Glomerular endothelial cell (primary cell): ENCODE results near the gene TAAR6. TPM values are rescaled to one million over a fixed set of nuclear protein-coding genes. Genes with fewer than 3 reads are reported as not detected.
A peak's percentile ranks its signal among the peaks of the same experiment; 100 is the strongest.
"Not testable (repeated sequence)": the region's sequence is repeated elsewhere in the genome, so short reads cannot be mapped to it uniquely, and the experiment has no call there.

Source experiments
- DNase-seq: peaks from one replicate; pipeline ENCODE4 v3.0.0-alpha.2; 2011; ENCODE audit warnings: low read depth, low spot score; ENCODE audit errors: extremely low read depth
- total RNA-seq: library from RNA; depleted of rRNA; stranded (reverse); fragments of >200 nt; gene quantifications from 2 replicates; pipeline ENCODE4 v1.2.3, GENCODE V29; 2015

TAAR6 gene
- not detected in 2 replicates for total RNA-seq

- no peak for DNase-seq
Measured at GRCh38 chr6:132570221-132570777, at the start of gene TAAR6. Gene TAAR6, plus strand, starts transcription at chr6:132570322. Its CDS starts 0 bp downstream, at chr6:132570322.

- no peak for DNase-seq
Measured at GRCh38 chr6:132520953-132521352, 49.2 kb upstream of the TAAR6 start.

- DNase-seq = no peak
Measured at GRCh38 chr6:132524646-132525045, 45.5 kb upstream of the TAAR6 start.

GRCh38 chr6:132525866-132526265 is 44.3 kb upstream of the TAAR6 start:
- DNase-seq = no peak

GRCh38 chr6:132526461-132526860 is 43.7 kb upstream of the TAAR6 start:
- no peak for DNase-seq

GRCh38 chr6:132527791-132528190 is 42.3 kb upstream of the TAAR6 start:
- no peak for DNase-seq

- DNase-seq = peak; percentile 50
Measured at GRCh38 chr6:132530293-132530974, 39.7 kb upstream of the TAAR6 start.

- DNase-seq = not testable (repeated sequence)
Measured at GRCh38 chr6:132534546-132534945, 35.6 kb upstream of the TAAR6 start.

GRCh38 chr6:132537145-132537544 is 33.0 kb upstream of the TAAR6 start:
- no peak for DNase-seq

- DNase-seq = no peak
Measured at GRCh38 chr6:132537977-132538376, 32.1 kb upstream of the TAAR6 start, which contains the start of gene TAAR9. Gene TAAR9, plus strand, starts transcription at chr6:132538277. Its CDS starts 13 bp downstream, at chr6:132538290.

GRCh38 chr6:132544826-132545225 is 25.3 kb upstream of the TAAR6 start:
- no peak for DNase-seq

GRCh38 chr6:132548746-132549463 is 21.2 kb upstream of the TAAR6 start:
- no peak for DNase-seq

- no peak for DNase-seq
Measured at GRCh38 chr6:132551214-132551613, 18.9 kb upstream of the TAAR6 start.

GRCh38 chr6:132552372-132552771 is 17.8 kb upstream of the TAAR6 start, which contains the start of gene TAAR8:
Gene TAAR8, plus strand, starts transcription at chr6:132552672. Its CDS starts 21 bp downstream, at chr6:132552693.
- DNase-seq = no peak

- DNase-seq = not testable (repeated sequence)
Measured at GRCh38 chr6:132560087-132560486, 10.0 kb upstream of the TAAR6 start.

- no peak for DNase-seq
Measured at GRCh38 chr6:132566404-132566803, 3.7 kb upstream of the TAAR6 start.

- no peak for DNase-seq
Measured at GRCh38 chr6:132567566-132567965, 2.6 kb upstream of the TAAR6 start.

- DNase-seq = no peak
Measured at GRCh38 chr6:132568611-132569010, 1.5 kb upstream of the TAAR6 start.

- DNase-seq = no peak
Measured at GRCh38 chr6:132569170-132569569, 952 bp upstream of the TAAR6 start.

GRCh38 chr6:132571774-132572173 is 1.7 kb downstream of the TAAR6 start:
- no peak for DNase-seq

GRCh38 chr6:132584698-132585097 is 14.6 kb downstream of the TAAR6 start:
- DNase-seq = no peak

- no peak for DNase-seq
Measured at GRCh38 chr6:132587424-132587823, 17.3 kb downstream of the TAAR6 start.
